Spleen (tissue), 7 donors: ENCODE measurements around the gene NR3C1.

Experiments
- POLR2A ChIP-seq, 3 donors: fragments of 450-650 bp; IDR thresholded peaks; one replicate each; pipeline ENCODE4 v1.5.1; 2017; ENCODE audit warnings: antibody characterized with exemption in 3 of 3, mild to moderate bottlenecking in 1 of 3
- TF ChIP-seq, protein P1 (sequence below), 11 experiments: fragments of 200-600 bp in 7 of 11; fragments of 450-650 bp in 4 of 11; sonication (generic) in 4 of 11; IDR thresholded peaks in 8 of 11; conservative IDR thresholded peaks in 3 of 11; 1 replicate in 7 of 11; 2 replicates in 4 of 11; pipeline versions ENCODE4 v1.4.0 to v1.8.0; 2016 to 2021; ENCODE audit warnings: antibody characterized with exemption in 11 of 11, inconsistent platforms in 4 of 11, mild to moderate bottlenecking in 1 of 11
- donor health status: DM: no; HTN: no; CAD: no; lungs with moderate emphysema.
- donor health status: DM: no; HTN: no; CAD: no.
- donor health status: DM: no; HTN: no; CAD: no.

DNA sequence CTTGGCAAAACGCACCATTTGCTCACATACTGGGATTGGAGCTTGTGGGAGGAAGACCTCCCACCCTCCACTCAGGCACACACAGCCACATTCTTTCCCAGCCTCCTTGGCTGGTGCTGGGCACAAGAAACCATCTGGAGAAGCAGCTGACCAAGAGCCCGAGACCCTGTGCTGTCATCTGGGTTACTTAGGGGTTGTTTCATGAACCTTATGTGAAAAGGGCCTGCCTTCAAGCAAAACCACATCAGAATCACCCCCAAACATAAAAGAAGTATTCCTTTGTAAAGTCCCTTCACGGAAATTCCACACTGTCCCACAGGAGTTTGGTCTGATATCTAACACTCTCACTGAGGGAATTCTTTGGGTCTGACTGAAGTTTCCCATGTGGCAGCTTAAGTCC is 172.1 kb downstream of the NR3C1 start:
- no peak for TF ChIP-seq POLR2A (IDR thresholded peaks at IDR 0.05)
- TF ChIP-seq, protein P1, sequence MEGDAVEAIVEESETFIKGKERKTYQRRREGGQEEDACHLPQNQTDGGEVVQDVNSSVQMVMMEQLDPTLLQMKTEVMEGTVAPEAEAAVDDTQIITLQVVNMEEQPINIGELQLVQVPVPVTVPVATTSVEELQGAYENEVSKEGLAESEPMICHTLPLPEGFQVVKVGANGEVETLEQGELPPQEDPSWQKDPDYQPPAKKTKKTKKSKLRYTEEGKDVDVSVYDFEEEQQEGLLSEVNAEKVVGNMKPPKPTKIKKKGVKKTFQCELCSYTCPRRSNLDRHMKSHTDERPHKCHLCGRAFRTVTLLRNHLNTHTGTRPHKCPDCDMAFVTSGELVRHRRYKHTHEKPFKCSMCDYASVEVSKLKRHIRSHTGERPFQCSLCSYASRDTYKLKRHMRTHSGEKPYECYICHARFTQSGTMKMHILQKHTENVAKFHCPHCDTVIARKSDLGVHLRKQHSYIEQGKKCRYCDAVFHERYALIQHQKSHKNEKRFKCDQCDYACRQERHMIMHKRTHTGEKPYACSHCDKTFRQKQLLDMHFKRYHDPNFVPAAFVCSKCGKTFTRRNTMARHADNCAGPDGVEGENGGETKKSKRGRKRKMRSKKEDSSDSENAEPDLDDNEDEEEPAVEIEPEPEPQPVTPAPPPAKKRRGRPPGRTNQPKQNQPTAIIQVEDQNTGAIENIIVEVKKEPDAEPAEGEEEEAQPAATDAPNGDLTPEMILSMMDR (IDR thresholded peaks at IDR 0.05 in 8 of 11, conservative IDR thresholded peaks at IDR 0.05 in 3 of 11): no peak
